H9 (cell line): ENCODE results near the gene CCDC116. TPM values are rescaled to one million over a fixed set of nuclear protein-coding genes. Genes with fewer than 3 reads are reported as not detected.

Source experiments
- DNase-seq: peaks from one replicate; pipeline ENCODE4 v3.0.0-alpha.2; 2017
- H2AFZ ChIP-seq: one replicate; pipeline ENCODE4 v1.6.1; 2013; ENCODE audit warnings: mild to moderate bottlenecking, low read length, control low read depth, moderate library complexity
- H2AK5ac ChIP-seq: 2 replicates; pipeline ENCODE4 v1.6.1; 2013; ENCODE audit warnings: low read length, control low read depth, mixed read lengths; ENCODE audit not compliant: insufficient read length
- H2BK120ac ChIP-seq: one replicate; pipeline ENCODE4 v1.6.1; 2013; ENCODE audit warnings: low read depth, mild to moderate bottlenecking, low read length, control low read depth, inconsistent platforms; ENCODE audit not compliant: poor library complexity, severe bottlenecking
- H2BK12ac ChIP-seq: 2 replicates; pipeline ENCODE4 v1.6.1; 2013; ENCODE audit warnings: low read length, control low read depth, mixed read lengths, low read depth; ENCODE audit not compliant: insufficient read length
- H2BK15ac ChIP-seq: 2 replicates; pipeline ENCODE4 v1.6.1; 2013; ENCODE audit warnings: low read depth, low read length, control low read depth
- H2BK20ac ChIP-seq: one replicate; pipeline ENCODE4 v1.6.1; 2013; ENCODE audit warnings: low read depth, mild to moderate bottlenecking, low read length, control low read depth, inconsistent platforms; ENCODE audit not compliant: poor library complexity, severe bottlenecking
- H2BK5ac ChIP-seq: 2 replicates; pipeline ENCODE4 v1.6.1; 2013; ENCODE audit warnings: low read length, control low read depth, mixed read lengths; ENCODE audit not compliant: insufficient read length
- H3K14ac ChIP-seq: 2 replicates; pipeline ENCODE4 v1.6.1; 2013; ENCODE audit warnings: low read length, control low read depth; ENCODE audit not compliant: insufficient read depth
- H3K18ac ChIP-seq: 2 replicates; pipeline ENCODE4 v1.6.1; 2013; ENCODE audit warnings: low read depth, mild to moderate bottlenecking, mixed read lengths, low read length, control low read depth; ENCODE audit not compliant: insufficient read length
- H3K23ac ChIP-seq: 2 replicates; pipeline ENCODE4 v1.6.1; 2013; ENCODE audit warnings: low read length, control low read depth, mixed read lengths, low read depth; ENCODE audit not compliant: insufficient read length
- H3K23me2 ChIP-seq: 2 replicates; pipeline ENCODE4 v1.6.1; 2013; ENCODE audit warnings: low read depth, mild to moderate bottlenecking, mixed read lengths, low read length, control low read depth; ENCODE audit not compliant: insufficient read length, poor library complexity, severe bottlenecking
- H3K27ac ChIP-seq: 2 replicates; pipeline ENCODE4 v1.5.1; 2013; ENCODE audit warnings: low read length, control low read depth, mixed read lengths, low read depth; ENCODE audit not compliant: insufficient read length
- H3K27me3 ChIP-seq: 2 replicates; pipeline ENCODE4 v1.6.1; 2013; ENCODE audit warnings: low read length, control low read depth, inconsistent platforms; ENCODE audit not compliant: insufficient read depth
- H3K4ac ChIP-seq: 2 replicates; pipeline ENCODE4 v1.6.1; 2013; ENCODE audit warnings: low read depth, mild to moderate bottlenecking, control low read depth, inconsistent platforms, low read length, moderate library complexity
- H3K4me1 ChIP-seq: 2 replicates; pipeline ENCODE4 v1.6.1; 2013; ENCODE audit warnings: low read length, control low read depth, inconsistent platforms; ENCODE audit not compliant: insufficient read depth
- H3K4me2 ChIP-seq: 2 replicates; pipeline ENCODE4 v1.6.1; 2013; ENCODE audit warnings: low read length, control low read depth, mixed read lengths; ENCODE audit not compliant: insufficient read length, insufficient read depth
- H3K56ac ChIP-seq: 2 replicates; pipeline ENCODE4 v1.6.1; 2013; ENCODE audit warnings: low read depth, mild to moderate bottlenecking, mixed read lengths, low read length, control low read depth; ENCODE audit not compliant: insufficient read length
- H3K79me1 ChIP-seq: 2 replicates; pipeline ENCODE4 v1.6.1; 2013; ENCODE audit warnings: low read depth, mild to moderate bottlenecking, moderate library complexity, low read length, control low read depth, inconsistent platforms; ENCODE audit not compliant: insufficient read depth, poor library complexity, severe bottlenecking
- H3K79me2 ChIP-seq: 2 replicates; pipeline ENCODE4 v1.6.1; 2013; ENCODE audit warnings: low read length, control low read depth, inconsistent platforms; ENCODE audit not compliant: insufficient read depth
- H3K9ac ChIP-seq: 2 replicates; pipeline ENCODE4 v1.6.1; 2013; ENCODE audit warnings: low read length, control low read depth, mixed read lengths; ENCODE audit not compliant: insufficient read length; ENCODE audit errors: extremely low read depth
- H3K9me3 ChIP-seq: one replicate; pipeline ENCODE4 v1.6.1; 2013; ENCODE audit warnings: low read depth, low read length, inconsistent platforms; ENCODE audit not compliant: control insufficient read depth
- H3T11ph ChIP-seq: one replicate; pipeline ENCODE4 v1.6.1; 2013; ENCODE audit warnings: mild to moderate bottlenecking, low read length, control low read depth, inconsistent platforms
- H4K20me1 ChIP-seq: one replicate; pipeline ENCODE4 v1.6.1; 2013; ENCODE audit not compliant: control insufficient read depth, insufficient read length, insufficient read depth
- H4K5ac ChIP-seq: 2 replicates; pipeline ENCODE4 v1.6.1; 2013; ENCODE audit warnings: low read depth, mild to moderate bottlenecking, mixed read lengths, low read length, control low read depth; ENCODE audit not compliant: insufficient read length
- H4K8ac ChIP-seq: replicated peaks from 2 replicates; pipeline ENCODE4 v1.6.1; 2013; ENCODE audit warnings: low read length, control low read depth, mixed read lengths, low read depth; ENCODE audit not compliant: insufficient read length
- H4K91ac ChIP-seq: 2 replicates; pipeline ENCODE4 v1.6.1; 2013; ENCODE audit warnings: low read depth, mild to moderate bottlenecking, moderate library complexity, mixed read lengths, low read length, control low read depth; ENCODE audit not compliant: insufficient read length
- H3K27ac Mint-ChIP-seq, 3 experiments: 2 replicates in 2 of 3; 3 replicates in 1 of 3; pipeline ENCODE4 v1.8.0; 2020 to 2021; ENCODE audit warnings: mixed read lengths in 3 of 3, mild to moderate bottlenecking in 1 of 3, moderate library complexity in 1 of 3
- H3K27me3 Mint-ChIP-seq: 2 replicates; pipeline ENCODE4 v1.8.0; 2021; ENCODE audit warnings: low read depth, mild to moderate bottlenecking, moderate library complexity, mixed read lengths
- H3K36me3 Mint-ChIP-seq, 3 experiments: 2 replicates in 2 of 3; 3 replicates in 1 of 3; pipeline ENCODE4 v1.8.0; 2020 to 2021; ENCODE audit warnings: low read depth in 3 of 3, mixed read lengths in 3 of 3; ENCODE audit not compliant: insufficient read depth in 1 of 3
- H3K4me1 Mint-ChIP-seq, 2 experiments: 2 replicates each; pipeline ENCODE4 v1.8.0; 2020; ENCODE audit warnings: mixed read lengths in 2 of 2
- H3K4me3 Mint-ChIP-seq, 2 experiments: 2 replicates in 1 of 2; 3 replicates in 1 of 2; pipeline ENCODE4 v1.8.0; 2020 to 2021; ENCODE audit warnings: mild to moderate bottlenecking in 2 of 2, mixed read lengths in 2 of 2, moderate library complexity in 1 of 2
- H3K9me3 Mint-ChIP-seq, 2 experiments: 2 replicates in 1 of 2; 3 replicates in 1 of 2; pipeline ENCODE4 v1.8.0; 2020; ENCODE audit warnings: mild to moderate bottlenecking in 2 of 2, mixed read lengths in 2 of 2, moderate library complexity in 1 of 2
- WGBS: extraction: QIAGEN DNeasy Blood & Tissue Kit; methylation state at CpG from one replicate; pipeline ENCODE4 v1.1.7; 2013; ENCODE audit warnings: missing lambda C conversion rate, low lambda C conversion rate, mixed read lengths; ENCODE audit not compliant: insufficient read length; ENCODE audit errors: extremely low coverage; 5-methylcytosine and 5-hydroxymethylcytosine counted together
- total RNA-seq: library from RNA; stranded (reverse); gene quantifications from 2 replicates; pipeline ENCODE4 v1.2.1, GENCODE V29; 2021
- TF ChIP-seq, protein P1 (sequence below): fragments of 200-600 bp; sonication (generic); conservative IDR thresholded peaks from 3 replicates; pipeline ENCODE4 v1.8.0; 2021; ENCODE audit warnings: antibody characterized with exemption, mild to moderate bottlenecking

Gene CCDC116
- total RNA-seq, 1 experiment from 2014 or later: 0.63 TPM

DNA sequence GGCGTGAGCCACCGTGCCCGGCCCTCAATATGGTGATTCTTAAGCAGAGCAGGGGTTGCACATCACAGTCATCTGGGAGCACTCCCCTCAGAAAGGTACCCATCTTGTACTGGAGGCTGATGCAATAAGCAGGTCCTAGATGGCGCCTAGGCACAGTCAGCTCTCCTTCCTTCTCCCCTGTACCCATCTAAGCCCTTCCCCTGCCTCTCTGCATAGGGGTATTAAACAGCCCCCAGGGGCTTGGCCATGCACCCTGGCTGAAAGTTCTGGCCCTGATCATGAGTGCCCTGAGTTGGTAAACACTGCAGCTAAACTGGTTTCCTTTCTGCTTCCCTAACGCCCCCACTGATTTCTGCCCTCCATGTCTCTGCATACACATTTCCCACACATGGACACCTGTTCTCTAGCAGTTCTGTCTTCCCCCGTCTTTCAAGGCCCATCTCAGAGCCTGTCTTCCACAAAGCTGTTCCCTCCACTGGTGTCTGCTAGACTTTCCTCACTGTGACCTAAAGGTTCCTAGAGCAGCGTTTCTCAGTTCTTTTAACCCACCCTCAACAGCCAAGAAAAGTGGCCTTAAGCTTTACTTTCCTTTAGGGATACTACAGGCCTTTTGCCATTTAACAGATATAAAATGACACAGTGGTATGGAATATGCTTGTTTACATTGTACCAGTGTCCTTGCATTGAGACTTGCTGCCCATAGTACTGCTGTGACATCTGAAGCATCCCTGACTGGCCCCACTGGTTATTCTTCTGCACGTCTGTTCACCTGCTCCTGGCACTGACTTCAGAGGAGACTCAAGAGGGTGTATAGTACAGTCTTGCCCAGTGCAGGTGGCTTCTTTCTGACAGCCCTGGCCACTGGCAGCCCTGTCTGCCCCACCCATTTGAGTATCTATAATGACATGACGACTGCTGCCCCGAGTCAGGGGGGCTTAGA is 49.5 kb upstream of the CCDC116 start:
- Histone ChIP-seq H3K9me3 (no peaks in the 10 kb centered on the region), H3K18ac (no peak overlapping the region), H4K5ac (no peak overlapping the region), H3K4ac (no peak overlapping the region), H2AFZ (no peak overlapping the region), H2BK5ac (no peak overlapping the region), H3K56ac (no peak overlapping the region), H3K9ac (no peak overlapping the region), H3K79me2 (peaks cover 70% of the 10 kb centered on the region), H3K4me1 (no peaks in the 10 kb centered on the region), H3T11ph (no peak overlapping the region), H3K23me2 (no peaks in the 10 kb centered on the region), H3K23ac (no peak overlapping the region), H3K79me1 (peaks cover 12% of the 10 kb centered on the region), H4K20me1 (no peaks in the 10 kb centered on the region), H2BK15ac (no peak overlapping the region), H2BK20ac (no peak overlapping the region), H2BK12ac (no peak overlapping the region), H4K91ac (no peak overlapping the region), H4K8ac (no peak overlapping the region), H2AK5ac (no peak overlapping the region), H3K27ac (no peak overlapping the region), H3K14ac (no peak overlapping the region), H3K4me2 (no peak overlapping the region), H2BK120ac (no peak overlapping the region), H3K27me3 (no peaks in the 10 kb centered on the region)
- Mint-ChIP-seq H3K4me3 (no peak overlapping the region), H3K36me3 (peaks cover 0 to 15% (median 13%) of the 10 kb centered on the region in 3 experiments; a peak in 5 of 7 replicates), H3K4me1 (peaks cover 7 to 10% of the 10 kb centered on the region in 2 experiments; a peak in 3 of 4 replicates), H3K9me3 (no peaks in the 10 kb centered on the region), H3K27me3 (no peaks in the 10 kb centered on the region), H3K27ac (peak overlapping the region; percentile 63 to 94 (median 91); a peak in 6 of 7 replicates)
- no CpG with 5 or more reads among the region's 10 CpGs for WGBS
- TF ChIP-seq, protein P1, sequence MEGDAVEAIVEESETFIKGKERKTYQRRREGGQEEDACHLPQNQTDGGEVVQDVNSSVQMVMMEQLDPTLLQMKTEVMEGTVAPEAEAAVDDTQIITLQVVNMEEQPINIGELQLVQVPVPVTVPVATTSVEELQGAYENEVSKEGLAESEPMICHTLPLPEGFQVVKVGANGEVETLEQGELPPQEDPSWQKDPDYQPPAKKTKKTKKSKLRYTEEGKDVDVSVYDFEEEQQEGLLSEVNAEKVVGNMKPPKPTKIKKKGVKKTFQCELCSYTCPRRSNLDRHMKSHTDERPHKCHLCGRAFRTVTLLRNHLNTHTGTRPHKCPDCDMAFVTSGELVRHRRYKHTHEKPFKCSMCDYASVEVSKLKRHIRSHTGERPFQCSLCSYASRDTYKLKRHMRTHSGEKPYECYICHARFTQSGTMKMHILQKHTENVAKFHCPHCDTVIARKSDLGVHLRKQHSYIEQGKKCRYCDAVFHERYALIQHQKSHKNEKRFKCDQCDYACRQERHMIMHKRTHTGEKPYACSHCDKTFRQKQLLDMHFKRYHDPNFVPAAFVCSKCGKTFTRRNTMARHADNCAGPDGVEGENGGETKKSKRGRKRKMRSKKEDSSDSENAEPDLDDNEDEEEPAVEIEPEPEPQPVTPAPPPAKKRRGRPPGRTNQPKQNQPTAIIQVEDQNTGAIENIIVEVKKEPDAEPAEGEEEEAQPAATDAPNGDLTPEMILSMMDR: no peak
- no peak for DNase-seq
